Left lung (tissue), 10 donors: ENCODE measurements around the gene TRERF1. TPM values are rescaled to one million over a fixed set of nuclear protein-coding genes. Genes with fewer than 3 reads are reported as not detected.

ENCODE experiments used
- ATAC-seq: fragments of 200-7000 bp; cut with Tn5 transposase; one replicate; pipeline ENCODE4 v1.9.1; 2020; ENCODE audit warnings: moderate library complexity
- DNase-seq, 4 donors: peaks; one replicate each; pipeline ENCODE4 v3.0.0-alpha.2; 2013 to 2020
- H3K27ac ChIP-seq, 2 donors: fragments of 200-600 bp; sonication (generic) in 1 of 2; one replicate each; pipeline versions ENCODE4 v1.5.0 to v1.8.0; 2020 to 2021
- H3K27me3 ChIP-seq, 2 donors: fragments of 200-600 bp; sonication (generic) in 1 of 2; one replicate each; pipeline versions ENCODE4 v1.5.0 to v1.8.0; 2020 to 2021
- H3K36me3 ChIP-seq, 2 donors: fragments of 200-600 bp; sonication (generic) in 1 of 2; one replicate each; pipeline versions ENCODE4 v1.5.0 to v1.8.0; 2020 to 2021
- H3K4me1 ChIP-seq, 2 donors: fragments of 200-600 bp; one replicate each; pipeline ENCODE4 v1.8.0; 2021
- H3K4me3 ChIP-seq, 2 donors: fragments of 200-600 bp; sonication (generic) in 1 of 2; one replicate each; pipeline versions ENCODE4 v1.5.0 to v1.8.0; 2020 to 2021; ENCODE audit warnings: mild to moderate bottlenecking in 1 of 2
- H3K9me3 ChIP-seq, 2 donors: fragments of 200-600 bp; sonication (generic) in 1 of 2; one replicate each; pipeline versions ENCODE4 v1.5.0 to v1.8.0; 2020 to 2021
- CTCF ChIP-seq, 2 donors: fragments of 200-600 bp; sonication (generic) in 1 of 2; IDR thresholded peaks; one replicate each; pipeline versions ENCODE4 v1.5.0 to v1.8.0; 2021; ENCODE audit warnings: antibody characterized with exemption in 2 of 2
- intact Hi-C, 2 donors: fragments of 100-400 bp; cut with DNase I; formaldehyde crosslinking; loops; one replicate each; pipeline versions ENCODE4 v1.11.2 to v1.14.2; 2022
- polyA plus RNA-seq, 6 donors: library from polyadenylated mRNA; unstranded; fragments of 120-200 nt; gene quantifications; one replicate each; pipeline ENCODE4 v1.2.1, GENCODE V29; 2013; ENCODE audit not compliant: insufficient read length in 6 of 6
- total RNA-seq, 2 donors: library from RNA; stranded (reverse); fragmentation: NEBNext Ultra II Directional; extraction: Animal tissue kit (Norgen Biotek cat#: 25700); gene quantifications; one replicate each; pipeline ENCODE4 v1.2.1, GENCODE V29; 2021
- donor health status: DM: no; HTN: yes; CAD: no.
- donor health status: DM: no; HTN: no; CAD: no.

The TRERF1 gene
- total and polyA plus RNA-seq, 8 donors = 3.7 to 24.9 (median 20.7) TPM

- ATAC-seq = no peak
- Histone ChIP-seq H3K36me3 (no peaks in the 10 kb centered on the region), H3K27me3 (no peaks in the 10 kb centered on the region), H3K4me3 (no peak overlapping the region), H3K9me3 (no peaks in the 10 kb centered on the region), H3K4me1 (peaks cover 0 to 71% of the 10 kb centered on the region in 2 donors), H3K27ac (peak overlapping the region in 1 of 2 donors; percentile 78)
- no peak for DNase-seq
- intact Hi-C loops = no loop called here
- no peak for TF ChIP-seq CTCF (IDR thresholded peaks at IDR 0.05)
These were observed 77.6 kb downstream of the TRERF1 start for GRCh38 chr6:42374018-42374669.

DNA sequence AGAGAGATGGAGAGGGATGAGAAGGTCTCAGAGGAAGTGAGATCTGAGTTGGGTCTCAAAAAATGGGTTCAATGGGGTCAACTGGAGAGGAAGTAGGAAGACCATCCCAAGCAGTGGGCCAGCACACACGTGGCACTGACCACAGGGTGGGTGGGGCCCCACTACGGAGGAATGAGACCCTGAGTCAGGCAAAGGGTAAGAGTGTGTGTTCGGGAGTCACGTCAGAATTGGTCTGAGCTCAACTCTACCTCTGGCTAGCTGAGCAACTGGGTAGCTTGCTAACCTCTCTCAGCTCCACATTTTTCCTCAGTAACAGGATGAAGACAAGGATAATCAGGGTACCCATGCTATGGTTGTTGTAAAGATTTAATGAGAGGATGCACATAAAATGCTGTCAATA is 79.0 kb downstream of the TRERF1 start:
- H3K27ac ChIP-seq = peak overlapping the region in 1 of 2 donors; percentile 78
- H3K4me3 ChIP-seq = no peak overlapping the region
- H3K9me3 ChIP-seq = no peaks in the 10 kb centered on the region
- peaks cover 0 to 72% of the 10 kb centered on the region in 2 donors for H3K4me1 ChIP-seq
- no peak for DNase-seq
- no peaks in the 10 kb centered on the region for H3K27me3 ChIP-seq
- no peak for ATAC-seq
- TF ChIP-seq CTCF (IDR thresholded peaks at IDR 0.05) = no peak
- intact Hi-C loops = no loop called here
- no peaks in the 10 kb centered on the region for H3K36me3 ChIP-seq

GRCh38 chr6:42370323-42370985 is 81.3 kb downstream of the TRERF1 start:
- no peaks in the 10 kb centered on the region for H3K27me3 ChIP-seq
- H3K9me3 ChIP-seq = no peaks in the 10 kb centered on the region
- TF ChIP-seq CTCF (IDR thresholded peaks at IDR 0.05) = no peak
- DNase-seq = no peak
- intact Hi-C loops = no loop called here
- no peak overlapping the region for H3K4me3 ChIP-seq
- ATAC-seq = no peak
- H3K4me1 ChIP-seq = peaks cover 0 to 88% of the 10 kb centered on the region in 2 donors
- peak overlapping the region in 1 of 2 donors; percentile 15 for H3K27ac ChIP-seq
- no peaks in the 10 kb centered on the region for H3K36me3 ChIP-seq

DNA sequence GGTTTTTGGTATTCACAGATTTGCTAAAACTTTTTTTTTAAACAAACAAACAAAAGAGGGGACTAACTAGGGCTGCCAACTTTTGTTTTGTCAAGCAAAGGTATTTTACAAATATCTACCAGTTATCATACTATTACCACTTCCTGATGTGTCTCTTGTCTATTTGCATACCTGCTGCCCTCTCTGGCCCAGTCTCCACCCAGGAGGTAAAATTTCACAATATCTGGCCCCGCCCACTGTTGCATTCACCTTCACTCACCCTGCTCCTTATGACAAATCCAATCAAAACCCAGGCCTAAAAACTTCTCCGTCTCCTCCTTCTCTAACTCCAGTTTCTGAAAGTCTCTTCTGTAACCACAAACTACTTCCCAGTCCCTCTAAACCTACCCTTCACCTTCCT is 82.2 kb downstream of the TRERF1 start:
- Histone ChIP-seq H3K9me3 (no peaks in the 10 kb centered on the region), H3K4me3 (no peak overlapping the region), H3K27me3 (no peaks in the 10 kb centered on the region), H3K36me3 (no peaks in the 10 kb centered on the region), H3K4me1 (peaks cover 0 to 90% of the 10 kb centered on the region in 2 donors), H3K27ac (peak overlapping the region in 1 of 2 donors; percentile 96)
- no peak for TF ChIP-seq CTCF (IDR thresholded peaks at IDR 0.05)
- no peak for DNase-seq
- ATAC-seq = no peak
- intact Hi-C loops = no loop called here

DNA sequence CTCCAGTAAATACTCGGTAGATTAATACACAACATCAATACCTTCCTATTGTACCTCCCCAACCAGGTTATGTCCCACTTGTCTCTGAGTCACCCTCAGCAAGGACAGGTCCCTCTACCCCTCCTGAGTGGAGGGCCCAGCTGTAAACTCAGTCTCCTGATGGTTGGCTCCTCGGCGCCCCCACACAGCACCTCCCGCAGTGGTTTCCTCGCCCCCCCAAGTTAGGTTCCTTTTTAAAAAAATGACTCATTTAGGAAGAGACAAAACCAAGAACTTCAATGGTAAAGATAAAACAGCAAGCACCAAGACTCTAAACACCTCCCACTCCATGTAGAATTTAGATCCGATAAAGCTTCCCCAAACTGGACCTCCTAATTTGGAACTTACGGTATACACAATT is 83.5 kb downstream of the TRERF1 start:
- Histone ChIP-seq H3K4me3 (peak overlapping the region in 1 of 2 donors; percentile 11), H3K9me3 (no peaks in the 10 kb centered on the region), H3K36me3 (no peaks in the 10 kb centered on the region), H3K27ac (peak overlapping the region in 1 of 2 donors; percentile 96), H3K4me1 (peaks cover 0 to 88% of the 10 kb centered on the region in 2 donors), H3K27me3 (no peaks in the 10 kb centered on the region)
- no peak for TF ChIP-seq CTCF (IDR thresholded peaks at IDR 0.05)
- intact Hi-C loops = no loop called here
- DNase-seq = no peak
- no peak for ATAC-seq
